ENCODE results near the gene TC2N. TPM values are rescaled to one million over a fixed set of nuclear protein-coding genes. Genes with fewer than 3 reads are reported as not detected.

The TC2N gene
- total RNA-seq, 2 experiments from 2014 or later = 61.7 to 66.2 TPM

Other genes starting within 250 kb of the TC2N start
- under 1 TPM; 0.20 to 0.26 TPM for gene CATSPERB, start 135.4 kb downstream of the TC2N start, total RNA-seq
- gene FBLN5, start 80.2 kb upstream of the TC2N start, total RNA-seq = 1 to 10 TPM; 1.2 to 1.6 TPM
- gene TRIP11, start 172.5 kb upstream of the TC2N start, total RNA-seq = 10 to 100 TPM; 22.7 to 26.1 TPM
- 10 to 100 TPM; 25.0 to 27.1 TPM for gene ATXN3, start 239.0 kb upstream of the TC2N start, total RNA-seq

Data from activated naive CD4-positive, alpha-beta T cell treated with anti-CD3 and anti-CD28 coated beads for 36 hours (primary cell).